ENCODE results near the gene NFATC2. TPM values are rescaled to one million over a fixed set of nuclear protein-coding genes. Genes with fewer than 3 reads are reported as not detected.
"Not testable (repeated sequence)": the region's sequence is repeated elsewhere in the genome, so short reads cannot be mapped to it uniquely, and the experiment has no call there.

NFATC2 gene
- total RNA-seq, 4 donors from 2014 or later = 4.4 to 38.0 (median 13.6) TPM

DNA sequence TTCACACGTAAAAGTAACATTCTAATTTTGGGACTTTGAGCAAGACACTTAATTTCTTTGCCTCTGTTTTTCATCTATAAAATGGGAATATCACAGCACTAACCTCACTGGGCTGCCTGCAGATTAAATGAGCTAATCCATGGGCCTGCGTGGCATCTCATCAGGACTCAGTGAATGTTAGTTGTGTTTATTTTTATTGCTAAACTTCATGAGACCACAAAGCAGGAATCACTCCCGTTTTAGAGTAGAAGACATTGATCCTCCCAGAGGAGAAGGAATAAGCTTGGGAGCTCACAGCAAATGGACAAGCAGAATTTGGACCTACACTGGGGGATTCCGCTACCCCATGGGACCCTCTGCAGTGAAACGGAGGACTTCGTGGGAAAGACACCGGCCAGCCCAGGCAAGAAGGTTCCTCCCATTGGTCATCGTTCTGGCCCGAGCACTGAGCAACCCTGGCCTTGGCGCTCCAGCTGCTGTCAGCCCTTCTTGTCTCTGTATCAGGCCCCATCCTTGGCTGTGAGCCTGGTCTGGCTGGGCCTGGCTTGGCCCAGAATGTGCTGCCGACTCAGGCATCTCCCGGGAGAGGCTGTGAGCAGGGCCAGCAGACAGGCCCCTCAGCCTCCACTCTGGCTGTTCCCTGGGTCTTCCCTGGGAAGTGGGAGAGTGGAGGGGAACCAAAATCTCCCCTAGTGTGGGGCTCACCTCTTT is 79.8 kb downstream of the NFATC2 start:
- no peak for TF ChIP-seq POLR2A (IDR thresholded peaks at IDR 0.05)
- TF ChIP-seq, protein P1, sequence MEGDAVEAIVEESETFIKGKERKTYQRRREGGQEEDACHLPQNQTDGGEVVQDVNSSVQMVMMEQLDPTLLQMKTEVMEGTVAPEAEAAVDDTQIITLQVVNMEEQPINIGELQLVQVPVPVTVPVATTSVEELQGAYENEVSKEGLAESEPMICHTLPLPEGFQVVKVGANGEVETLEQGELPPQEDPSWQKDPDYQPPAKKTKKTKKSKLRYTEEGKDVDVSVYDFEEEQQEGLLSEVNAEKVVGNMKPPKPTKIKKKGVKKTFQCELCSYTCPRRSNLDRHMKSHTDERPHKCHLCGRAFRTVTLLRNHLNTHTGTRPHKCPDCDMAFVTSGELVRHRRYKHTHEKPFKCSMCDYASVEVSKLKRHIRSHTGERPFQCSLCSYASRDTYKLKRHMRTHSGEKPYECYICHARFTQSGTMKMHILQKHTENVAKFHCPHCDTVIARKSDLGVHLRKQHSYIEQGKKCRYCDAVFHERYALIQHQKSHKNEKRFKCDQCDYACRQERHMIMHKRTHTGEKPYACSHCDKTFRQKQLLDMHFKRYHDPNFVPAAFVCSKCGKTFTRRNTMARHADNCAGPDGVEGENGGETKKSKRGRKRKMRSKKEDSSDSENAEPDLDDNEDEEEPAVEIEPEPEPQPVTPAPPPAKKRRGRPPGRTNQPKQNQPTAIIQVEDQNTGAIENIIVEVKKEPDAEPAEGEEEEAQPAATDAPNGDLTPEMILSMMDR (IDR thresholded peaks at IDR 0.05) = no peak
- Histone ChIP-seq H3K27ac (peak overlapping the region in 1 of 4 donors; percentile 11), H3K27me3 (no peaks in the 10 kb centered on the region), H3K4me3 (no peak overlapping the region), H3K9me3 (no peaks in the 10 kb centered on the region), H3K4me1 (peaks cover 0 to 6% (median 0%) of the 10 kb centered on the region in 4 donors), H3K36me3 (peaks cover 0 to 8% (median 0%) of the 10 kb centered on the region in 3 donors)
- DNase-seq = peak in 1 of 3 donors; percentile 69

DNA sequence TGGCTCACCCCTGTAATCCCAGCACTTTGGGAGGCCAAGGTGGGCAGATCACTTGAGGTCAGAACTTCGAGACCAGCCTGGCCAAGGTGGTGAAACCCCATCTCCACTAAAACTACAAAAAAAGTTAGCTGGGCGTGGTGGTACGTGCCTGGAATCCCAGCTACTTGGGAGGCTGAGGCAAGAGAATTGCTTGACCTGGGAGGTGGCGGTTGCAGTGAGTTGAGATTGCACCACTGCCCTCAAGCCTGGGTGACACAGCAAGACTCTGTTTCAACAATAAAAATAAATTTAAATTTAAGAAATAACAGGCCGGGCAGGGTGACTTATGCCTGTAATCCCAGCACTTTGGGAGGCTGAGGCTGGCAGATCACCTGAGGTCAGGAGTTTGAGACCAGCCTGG is 80.7 kb downstream of the NFATC2 start:
- not testable (repeated sequence) for H3K9me3 ChIP-seq, H3K27me3 ChIP-seq, H3K27ac ChIP-seq, H3K36me3 ChIP-seq, DNase-seq, H3K4me3 ChIP-seq
- H3K4me1 ChIP-seq = peaks cover 0 to 11% (median 6%) of the 10 kb centered on the region in 4 donors

DNA sequence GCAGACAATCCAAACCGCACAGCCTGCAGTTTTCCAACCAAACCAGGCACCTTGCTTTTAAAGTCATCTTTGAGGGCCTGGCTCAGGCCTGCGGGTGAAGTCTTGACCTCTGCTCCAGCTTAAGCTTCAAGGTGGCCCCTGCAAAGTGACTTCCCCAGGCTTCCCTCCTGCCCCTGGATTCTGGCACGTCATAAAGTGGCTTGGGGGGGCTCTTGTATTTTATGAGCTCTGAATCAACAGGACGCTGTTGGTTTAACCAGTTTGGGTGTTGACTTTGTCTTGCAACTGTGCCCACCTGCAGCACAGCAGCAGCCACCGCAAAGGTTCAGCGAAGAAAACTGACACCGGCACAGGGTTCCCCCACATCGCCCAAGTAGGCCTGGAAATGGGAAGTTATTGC is 81.2 kb downstream of the NFATC2 start:
- Histone ChIP-seq H3K27me3 (no peaks in the 10 kb centered on the region), H3K9me3 (no peaks in the 10 kb centered on the region), H3K4me1 (peaks cover 0 to 17% (median 11%) of the 10 kb centered on the region in 4 donors), H3K27ac (peak overlapping the region in 1 of 4 donors; percentile 38), H3K36me3 (peaks cover 0 to 8% (median 0%) of the 10 kb centered on the region in 3 donors), H3K4me3 (no peak overlapping the region)
- TF ChIP-seq, protein P1 (IDR thresholded peaks at IDR 0.05) = no peak
- no peak for TF ChIP-seq POLR2A (IDR thresholded peaks at IDR 0.05)
- no peak for DNase-seq

DNA sequence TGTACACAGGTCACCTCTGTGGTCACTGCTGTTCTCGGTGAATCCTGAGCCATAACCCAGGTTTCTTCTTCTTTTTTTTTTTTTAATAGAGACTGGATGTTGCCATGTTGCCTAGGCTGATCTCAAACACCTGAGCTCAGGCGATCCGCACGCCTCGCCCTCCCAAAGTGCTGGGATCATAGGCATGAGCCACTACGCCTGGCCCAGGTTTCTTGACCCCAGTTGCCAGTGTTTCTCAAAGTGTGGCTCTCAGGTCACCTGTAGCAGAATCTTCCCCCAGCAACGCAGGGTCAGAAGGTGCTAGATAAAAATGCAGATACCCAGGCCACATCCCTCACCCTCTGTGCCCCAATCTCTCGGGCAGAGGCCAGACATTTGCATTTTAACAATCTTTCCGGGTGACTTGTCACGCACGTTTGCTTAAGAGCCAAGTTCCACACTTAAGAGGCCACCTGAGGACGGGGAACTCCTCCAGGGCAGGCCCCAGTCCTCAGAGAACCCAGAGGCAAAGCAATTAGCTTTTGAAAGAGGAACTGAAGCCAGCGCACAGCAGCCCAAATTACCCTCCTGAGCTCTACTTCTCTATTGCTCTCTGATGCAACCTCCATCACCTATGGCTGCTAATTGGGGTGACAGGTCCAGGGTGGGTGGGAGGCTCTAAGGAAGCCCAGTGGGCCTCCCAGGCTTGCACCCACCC is 81.8 kb downstream of the NFATC2 start:
- H3K4me3 ChIP-seq = no peak overlapping the region
- H3K36me3 ChIP-seq = peaks cover 0 to 8% (median 0%) of the 10 kb centered on the region in 3 donors
- H3K4me1 ChIP-seq = peaks cover 0 to 20% (median 14%) of the 10 kb centered on the region in 4 donors
- peak in 1 of 3 donors; percentile 45 for DNase-seq
- peak overlapping the region in 1 of 4 donors; percentile 38 for H3K27ac ChIP-seq
- no peak for TF ChIP-seq POLR2A (IDR thresholded peaks at IDR 0.05)
- TF ChIP-seq, protein P1 (IDR thresholded peaks at IDR 0.05) = no peak
- H3K9me3 ChIP-seq = no peaks in the 10 kb centered on the region
- no peaks in the 10 kb centered on the region for H3K27me3 ChIP-seq

DNA sequence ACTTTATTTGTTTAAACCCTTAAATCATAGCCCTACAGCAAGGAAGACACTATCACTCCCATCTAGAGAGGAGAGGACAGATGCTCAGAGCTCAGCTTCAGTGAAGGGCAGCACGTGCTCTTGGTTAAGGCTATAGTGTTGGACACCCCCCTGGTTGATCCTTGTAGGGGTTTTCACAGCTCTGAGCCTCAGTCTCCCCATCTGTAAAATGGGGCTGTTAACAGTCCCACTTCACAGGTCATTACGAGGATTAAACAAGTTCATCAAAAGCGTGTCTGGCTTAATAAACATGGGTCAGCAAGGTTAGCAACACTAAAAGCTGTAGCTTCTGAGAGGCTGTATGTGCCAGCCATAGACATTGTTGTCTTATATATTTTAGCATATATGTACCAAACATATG is 82.4 kb downstream of the NFATC2 start:
- no peaks in the 10 kb centered on the region for H3K27me3 ChIP-seq
- H3K36me3 ChIP-seq = peaks cover 0 to 8% (median 0%) of the 10 kb centered on the region in 3 donors
- H3K4me1 ChIP-seq = peaks cover 0 to 20% (median 14%) of the 10 kb centered on the region in 4 donors
- DNase-seq = no peak
- H3K4me3 ChIP-seq = no peak overlapping the region
- no peak for TF ChIP-seq POLR2A (IDR thresholded peaks at IDR 0.05)
- TF ChIP-seq, protein P1 (IDR thresholded peaks at IDR 0.05) = no peak
- no peak overlapping the region for H3K27ac ChIP-seq
- H3K9me3 ChIP-seq = no peaks in the 10 kb centered on the region

Data from Peyer's patch (tissue), 4 donors.